Panc1 (cell line): ENCODE results near the gene DUSP10. TPM values are rescaled to one million over a fixed set of nuclear protein-coding genes. Genes with fewer than 3 reads are reported as not detected.

Experiments used
- ATAC-seq: fragments of 200-7000 bp; cut with Tn5 transposase; 2 replicates; pipeline ENCODE4 v1.9.1; 2020; ENCODE audit warnings: mild to moderate bottlenecking, moderate library complexity
- BruUV-seq: library from RNA; stranded (reverse); fragments of 400-500 nt; replicated peaks from 2 replicates; lab custom pipeline; 2021; lab: Mats Ljungman, UMichigan
- CTCF ChIA-PET: fragments of 300-600 bp; sonication (Branson Sonifier 250); formaldehyde crosslinking; loops from one replicate; lab custom pipeline; 2022; ENCODE audit warnings: antibody characterized with exemption; lab: Charles Lee
- POLR2A ChIA-PET: fragments of 300-600 bp; sonication (Branson Sonifier 250); formaldehyde crosslinking; loops from one replicate; lab custom pipeline; 2022; ENCODE audit warnings: antibody characterized with exemption; lab: Charles Lee
- DNase-seq: peaks from one replicate; pipeline ENCODE4 v3.0.0-alpha.2; 2010; ENCODE audit warnings: low read depth, low spot score
- H3K27ac ChIP-seq: 2 replicates; pipeline ENCODE4 v1.5.1; 2011; ENCODE audit warnings: mild to moderate bottlenecking, low read length, inconsistent platforms
- H3K27me3 ChIP-seq: fragments of 200-500 bp; sonication (Bioruptor generic); 2 replicates; pipeline ENCODE4 v1.6.0; 2014; ENCODE audit warnings: low read length, inconsistent platforms; ENCODE audit not compliant: control insufficient read depth, insufficient read depth
- H3K36me3 ChIP-seq: fragments of 200-500 bp; sonication (Bioruptor generic); 2 replicates; pipeline ENCODE4 v1.5.1; 2014; ENCODE audit warnings: inconsistent platforms, mild to moderate bottlenecking, low read length, moderate library complexity; ENCODE audit not compliant: control insufficient read depth, insufficient read depth
- H3K4me1 ChIP-seq: 2 replicates; pipeline ENCODE4 v1.5.1; 2011; ENCODE audit warnings: inconsistent platforms, mild to moderate bottlenecking, low read length, moderate library complexity; ENCODE audit not compliant: control insufficient read depth, insufficient read depth
- H3K4me3 ChIP-seq, 2 experiments: 2 replicates each; pipeline ENCODE4 v1.5.1; 2011 to 2012; ENCODE audit warnings: low read depth in 2 of 2, low read length in 2 of 2, mild to moderate bottlenecking in 2 of 2, inconsistent platforms in 1 of 2, moderate library complexity in 1 of 2
- H3K9me3 ChIP-seq: fragments of 200-500 bp; sonication (Bioruptor generic); 2 replicates; pipeline ENCODE4 v1.5.1; 2014; ENCODE audit warnings: low read depth, mild to moderate bottlenecking, inconsistent platforms, low read length, moderate library complexity; ENCODE audit not compliant: control insufficient read depth, insufficient read depth
- POLR2AphosphoS5 ChIP-seq: IDR thresholded peaks from 2 replicates; pipeline ENCODE4 v1.6.1; 2012; ENCODE audit warnings: mild to moderate bottlenecking, low read depth, low read length, moderate library complexity
- SIN3A ChIP-seq: IDR thresholded peaks from 2 replicates; pipeline ENCODE4 v1.6.1; 2012; ENCODE audit warnings: low read depth, mild to moderate bottlenecking, low read length, moderate library complexity, borderline replicate concordance; ENCODE audit not compliant: insufficient read depth
- TCF7L2 ChIP-seq: IDR thresholded peaks from 2 replicates; pipeline ENCODE4 v1.6.1; 2011; ENCODE audit warnings: mild to moderate bottlenecking, low read depth, low read length, inconsistent platforms
- in situ Hi-C: cut with HindIII; loops from 2 replicates; pipeline ENCODE4 v1.10.0; 2016; ENCODE audit warnings: low sequenced_read_pairs, low pct_unique_long_range_greater_than_20kb
- intact Hi-C: fragments of 100-400 bp; cut with micrococcal nuclease; formaldehyde crosslinking; loops from one replicate; pipeline ENCODE4 v1.10.0; 2022; ENCODE audit not compliant: unreplicated experiment
- total RNA-seq: library from RNA; stranded (reverse); gene quantifications from one replicate; pipeline ENCODE4 v1.2.1, GENCODE V29; 2021; ENCODE audit not compliant: unreplicated experiment
- TF ChIP-seq, protein P1 (sequence below), 2 experiments: IDR thresholded peaks; 2 replicates each; pipeline ENCODE4 v1.6.1; 2011 to 2012; ENCODE audit warnings: low read depth in 2 of 2, control low read depth in 1 of 2, low read length in 1 of 2, mild to moderate bottlenecking in 1 of 2, moderate library complexity in 1 of 2; ENCODE audit not compliant: insufficient read depth in 1 of 2
- TF ChIP-seq, protein P2 (sequence below): fragments of 450-650 bp; IDR thresholded peaks from 2 replicates; pipeline ENCODE4 v1.5.1; 2017; ENCODE audit warnings: mild to moderate bottlenecking

The DUSP10 gene
- total RNA-seq, 1 experiment from 2014 or later: 1.4 TPM

DNA sequence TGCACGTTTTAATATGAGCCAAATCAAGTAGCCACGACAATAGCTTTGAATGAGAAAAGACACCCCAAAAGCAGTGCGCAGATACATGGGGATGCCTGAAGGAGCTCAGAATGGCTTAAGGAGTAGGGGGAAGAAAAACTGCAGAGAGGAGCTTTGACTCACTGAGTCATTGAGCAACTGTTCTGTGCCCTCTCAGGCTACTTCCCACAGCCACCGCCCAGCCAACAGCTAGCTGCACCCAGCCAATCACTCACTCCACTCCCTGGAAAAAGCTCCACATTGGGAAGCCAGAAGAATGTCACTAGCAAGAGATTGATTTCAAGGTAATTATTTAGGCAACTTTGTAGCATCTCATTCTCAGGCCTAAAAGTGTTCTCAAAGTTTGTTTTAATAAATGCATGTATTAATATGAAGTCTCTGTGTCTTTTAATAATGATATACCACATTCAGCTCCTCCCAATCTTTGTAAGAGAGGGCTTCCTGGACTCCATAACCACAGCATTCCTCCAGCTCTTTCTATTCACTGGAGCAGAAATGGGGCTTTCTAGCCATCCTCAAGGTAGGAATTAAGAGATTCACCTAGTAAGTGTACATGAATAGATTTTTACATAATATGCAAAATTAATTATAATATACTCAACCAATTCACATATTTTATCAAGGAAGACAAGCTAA is 16.8 kb downstream of the DUSP10 start:
- Histone ChIP-seq H3K27me3 (no peaks in the 10 kb centered on the region), H3K4me3 (no peak overlapping the region), H3K9me3 (no peaks in the 10 kb centered on the region), H3K36me3 (no peaks in the 10 kb centered on the region), H3K4me1 (no peaks in the 10 kb centered on the region), H3K27ac (no peak overlapping the region)
- intact Hi-C loops: no loop called here
- no TSS peak for BruUV-seq
- TF ChIP-seq, protein P1, sequence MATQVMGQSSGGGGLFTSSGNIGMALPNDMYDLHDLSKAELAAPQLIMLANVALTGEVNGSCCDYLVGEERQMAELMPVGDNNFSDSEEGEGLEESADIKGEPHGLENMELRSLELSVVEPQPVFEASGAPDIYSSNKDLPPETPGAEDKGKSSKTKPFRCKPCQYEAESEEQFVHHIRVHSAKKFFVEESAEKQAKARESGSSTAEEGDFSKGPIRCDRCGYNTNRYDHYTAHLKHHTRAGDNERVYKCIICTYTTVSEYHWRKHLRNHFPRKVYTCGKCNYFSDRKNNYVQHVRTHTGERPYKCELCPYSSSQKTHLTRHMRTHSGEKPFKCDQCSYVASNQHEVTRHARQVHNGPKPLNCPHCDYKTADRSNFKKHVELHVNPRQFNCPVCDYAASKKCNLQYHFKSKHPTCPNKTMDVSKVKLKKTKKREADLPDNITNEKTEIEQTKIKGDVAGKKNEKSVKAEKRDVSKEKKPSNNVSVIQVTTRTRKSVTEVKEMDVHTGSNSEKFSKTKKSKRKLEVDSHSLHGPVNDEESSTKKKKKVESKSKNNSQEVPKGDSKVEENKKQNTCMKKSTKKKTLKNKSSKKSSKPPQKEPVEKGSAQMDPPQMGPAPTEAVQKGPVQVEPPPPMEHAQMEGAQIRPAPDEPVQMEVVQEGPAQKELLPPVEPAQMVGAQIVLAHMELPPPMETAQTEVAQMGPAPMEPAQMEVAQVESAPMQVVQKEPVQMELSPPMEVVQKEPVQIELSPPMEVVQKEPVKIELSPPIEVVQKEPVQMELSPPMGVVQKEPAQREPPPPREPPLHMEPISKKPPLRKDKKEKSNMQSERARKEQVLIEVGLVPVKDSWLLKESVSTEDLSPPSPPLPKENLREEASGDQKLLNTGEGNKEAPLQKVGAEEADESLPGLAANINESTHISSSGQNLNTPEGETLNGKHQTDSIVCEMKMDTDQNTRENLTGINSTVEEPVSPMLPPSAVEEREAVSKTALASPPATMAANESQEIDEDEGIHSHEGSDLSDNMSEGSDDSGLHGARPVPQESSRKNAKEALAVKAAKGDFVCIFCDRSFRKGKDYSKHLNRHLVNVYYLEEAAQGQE (IDR thresholded peaks at IDR 0.05; ENCODE audit: insufficient read depth in 1 of 2, low read depth in 2 of 2, low read length in 1 of 2): no peak
- TF ChIP-seq POLR2AphosphoS5 (no peak), TCF7L2 (no peak), SIN3A (no peak)
- TF ChIP-seq, protein P2, sequence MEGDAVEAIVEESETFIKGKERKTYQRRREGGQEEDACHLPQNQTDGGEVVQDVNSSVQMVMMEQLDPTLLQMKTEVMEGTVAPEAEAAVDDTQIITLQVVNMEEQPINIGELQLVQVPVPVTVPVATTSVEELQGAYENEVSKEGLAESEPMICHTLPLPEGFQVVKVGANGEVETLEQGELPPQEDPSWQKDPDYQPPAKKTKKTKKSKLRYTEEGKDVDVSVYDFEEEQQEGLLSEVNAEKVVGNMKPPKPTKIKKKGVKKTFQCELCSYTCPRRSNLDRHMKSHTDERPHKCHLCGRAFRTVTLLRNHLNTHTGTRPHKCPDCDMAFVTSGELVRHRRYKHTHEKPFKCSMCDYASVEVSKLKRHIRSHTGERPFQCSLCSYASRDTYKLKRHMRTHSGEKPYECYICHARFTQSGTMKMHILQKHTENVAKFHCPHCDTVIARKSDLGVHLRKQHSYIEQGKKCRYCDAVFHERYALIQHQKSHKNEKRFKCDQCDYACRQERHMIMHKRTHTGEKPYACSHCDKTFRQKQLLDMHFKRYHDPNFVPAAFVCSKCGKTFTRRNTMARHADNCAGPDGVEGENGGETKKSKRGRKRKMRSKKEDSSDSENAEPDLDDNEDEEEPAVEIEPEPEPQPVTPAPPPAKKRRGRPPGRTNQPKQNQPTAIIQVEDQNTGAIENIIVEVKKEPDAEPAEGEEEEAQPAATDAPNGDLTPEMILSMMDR: no peak
- no peak for DNase-seq
- no peak for ATAC-seq
- POLR2A ChIA-PET: interaction anchor here (0.6 kb wide), 1 partner anchor 17 kb away, joined by 3 read pairs; the partner anchor contains the start of gene DUSP10
- CTCF ChIA-PET: interaction anchor here (0.6 kb wide), 1 partner anchor 125 kb away, joined by 3 read pairs; no protein-coding TSS in a partner anchor
- in situ Hi-C loops: no loop called here

DNA sequence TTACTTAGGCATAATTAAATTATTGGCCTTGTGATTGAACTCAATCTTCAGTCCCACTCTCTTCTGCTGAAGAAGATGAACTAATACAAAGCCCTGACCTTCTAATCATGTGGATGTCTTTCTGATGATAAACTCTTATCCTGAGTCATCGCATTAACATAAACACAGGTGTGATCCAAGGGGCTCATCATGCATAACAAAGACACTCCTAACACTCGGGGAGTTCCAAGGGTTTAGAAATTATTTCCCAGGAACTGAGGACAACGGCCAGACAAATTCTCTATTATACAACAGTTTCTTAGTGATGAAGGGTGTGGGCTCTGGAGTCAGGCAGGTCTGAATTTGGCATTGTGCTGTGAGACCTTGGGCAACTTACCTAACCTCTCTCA is 18.0 kb downstream of the DUSP10 start:
- H3K27ac ChIP-seq: no peak overlapping the region

More for the DNA sequence above, 18.0 kb downstream of the DUSP10 start:
- DNase-seq: no peak
- Histone ChIP-seq H3K36me3 (no peaks in the 10 kb centered on the region), H3K27me3 (no peaks in the 10 kb centered on the region), H3K4me3 (no peak overlapping the region), H3K4me1 (no peaks in the 10 kb centered on the region), H3K9me3 (no peaks in the 10 kb centered on the region)
- BruUV-seq: no TSS peak
- POLR2A ChIA-PET: no interaction called here
- CTCF ChIA-PET: no interaction called here
- no peak for ATAC-seq
- in situ Hi-C loops (no loop called here), intact Hi-C loops (no loop called here)
- TF ChIP-seq POLR2AphosphoS5: no peak
- no peak for TF ChIP-seq SIN3A
